ENCODE measurements around the gene ANAPC4.

The ANAPC4 gene

DNA sequence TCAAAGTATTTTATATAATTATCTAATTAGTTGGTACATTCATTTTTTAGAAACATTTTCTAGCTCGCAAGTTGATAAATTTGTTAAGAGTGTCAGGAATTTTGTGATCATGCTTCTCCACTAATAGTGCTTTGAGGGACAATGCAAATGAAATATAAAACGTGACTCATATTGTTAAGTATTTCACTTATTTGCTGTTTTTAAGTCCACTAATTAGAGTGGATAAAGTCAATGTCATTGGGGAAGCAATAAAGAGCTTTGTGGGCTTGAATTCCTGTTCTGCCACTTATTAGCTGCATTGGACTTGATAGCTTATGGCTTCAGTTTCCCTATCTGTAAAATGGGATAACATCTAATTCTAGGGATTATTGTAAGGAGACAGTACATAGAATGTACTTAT is 26.5 kb upstream of the ANAPC4 start:
- H3K9ac ChIP-seq (ENCODE audit: low read length): no peak overlapping the region
- no peaks in the 10 kb centered on the region for H3K9me3 ChIP-seq (ENCODE audit: low read length)
- no peak overlapping the region for H3K4me2 ChIP-seq (ENCODE audit: low read length)
- H3K27me3 ChIP-seq (ENCODE audit: insufficient read depth, low read length): no peaks in the 10 kb centered on the region
- no peak overlapping the region for H3K27ac ChIP-seq (ENCODE audit: low read depth, low read length, poor library complexity, severe bottlenecking)
- TF ChIP-seq EZH2 (IDR thresholded peaks at IDR 0.05; ENCODE audit: borderline replicate concordance, low read length): no peak
- TF ChIP-seq, protein P1, sequence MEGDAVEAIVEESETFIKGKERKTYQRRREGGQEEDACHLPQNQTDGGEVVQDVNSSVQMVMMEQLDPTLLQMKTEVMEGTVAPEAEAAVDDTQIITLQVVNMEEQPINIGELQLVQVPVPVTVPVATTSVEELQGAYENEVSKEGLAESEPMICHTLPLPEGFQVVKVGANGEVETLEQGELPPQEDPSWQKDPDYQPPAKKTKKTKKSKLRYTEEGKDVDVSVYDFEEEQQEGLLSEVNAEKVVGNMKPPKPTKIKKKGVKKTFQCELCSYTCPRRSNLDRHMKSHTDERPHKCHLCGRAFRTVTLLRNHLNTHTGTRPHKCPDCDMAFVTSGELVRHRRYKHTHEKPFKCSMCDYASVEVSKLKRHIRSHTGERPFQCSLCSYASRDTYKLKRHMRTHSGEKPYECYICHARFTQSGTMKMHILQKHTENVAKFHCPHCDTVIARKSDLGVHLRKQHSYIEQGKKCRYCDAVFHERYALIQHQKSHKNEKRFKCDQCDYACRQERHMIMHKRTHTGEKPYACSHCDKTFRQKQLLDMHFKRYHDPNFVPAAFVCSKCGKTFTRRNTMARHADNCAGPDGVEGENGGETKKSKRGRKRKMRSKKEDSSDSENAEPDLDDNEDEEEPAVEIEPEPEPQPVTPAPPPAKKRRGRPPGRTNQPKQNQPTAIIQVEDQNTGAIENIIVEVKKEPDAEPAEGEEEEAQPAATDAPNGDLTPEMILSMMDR (IDR thresholded peaks at IDR 0.05; ENCODE audit: low read length): no peak
- H2AFZ ChIP-seq (ENCODE audit: low read length): no peak overlapping the region
- H3K4me3 ChIP-seq (ENCODE audit: low read depth, low read length, poor library complexity, severe bottlenecking): no peak overlapping the region
- H3K36me3 ChIP-seq (ENCODE audit: insufficient read depth, low read length): no peaks in the 10 kb centered on the region
- H3F3A ChIP-seq (ENCODE audit: insufficient read depth, low read length): no peaks in the 10 kb centered on the region
- no peaks in the 10 kb centered on the region for H3K4me1 ChIP-seq (ENCODE audit: insufficient read depth, low read length, severe bottlenecking)
- H3K79me2 ChIP-seq (ENCODE audit: insufficient read depth, low read length): no peaks in the 10 kb centered on the region
- no peaks in the 10 kb centered on the region for H3K9me2 ChIP-seq (ENCODE audit: low read depth, low read length)
- no peaks in the 10 kb centered on the region for H4K20me1 ChIP-seq (ENCODE audit: insufficient read depth, low read length)

DNA sequence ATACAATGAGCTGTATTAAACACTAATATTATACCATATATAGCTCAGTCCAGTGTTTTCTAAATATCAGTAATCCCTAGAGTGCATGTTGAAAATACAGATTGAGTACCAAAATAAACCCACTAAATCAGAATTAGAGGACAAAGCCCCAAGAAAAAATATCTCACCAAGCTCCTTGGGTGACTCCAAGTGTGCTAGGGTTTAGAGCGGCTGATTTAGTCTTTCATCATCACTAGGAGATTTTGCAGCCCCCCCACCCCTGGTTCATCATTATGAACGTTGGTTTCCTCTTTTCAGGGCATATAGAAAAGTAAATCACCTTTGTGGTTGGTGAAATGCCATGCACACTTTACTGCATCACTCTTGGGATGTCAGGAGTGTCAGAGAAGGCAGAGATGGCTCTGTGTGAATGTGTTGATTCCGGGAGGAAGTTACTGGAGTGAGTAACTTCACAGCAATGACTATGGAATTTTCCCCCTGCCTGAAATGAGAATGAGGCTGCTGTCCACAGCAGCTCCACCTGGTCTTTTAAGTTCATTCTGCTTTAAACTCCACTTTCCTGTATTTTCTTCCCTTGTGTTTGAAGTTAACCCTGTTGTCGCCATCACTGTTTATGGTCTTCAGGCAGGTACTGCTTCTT is 25.2 kb upstream of the ANAPC4 start:
- H2AFZ ChIP-seq (ENCODE audit: low read length): no peak overlapping the region
- H3K79me2 ChIP-seq (ENCODE audit: insufficient read depth, low read length): no peaks in the 10 kb centered on the region
- no peak overlapping the region for H3K9ac ChIP-seq (ENCODE audit: low read length)
- no peaks in the 10 kb centered on the region for H3K4me1 ChIP-seq (ENCODE audit: insufficient read depth, low read length, severe bottlenecking)
- no peak for TF ChIP-seq EZH2 (IDR thresholded peaks at IDR 0.05; ENCODE audit: borderline replicate concordance, low read length)
- TF ChIP-seq, protein P1 (IDR thresholded peaks at IDR 0.05; ENCODE audit: low read length): no peak
- no peaks in the 10 kb centered on the region for H3F3A ChIP-seq (ENCODE audit: insufficient read depth, low read length)
- H3K9me2 ChIP-seq (ENCODE audit: low read depth, low read length): no peaks in the 10 kb centered on the region
- H4K20me1 ChIP-seq (ENCODE audit: insufficient read depth, low read length): no peaks in the 10 kb centered on the region
- H3K4me3 ChIP-seq (ENCODE audit: low read depth, low read length, poor library complexity, severe bottlenecking): no peak overlapping the region
- no peaks in the 10 kb centered on the region for H3K36me3 ChIP-seq (ENCODE audit: insufficient read depth, low read length)
- H3K4me2 ChIP-seq (ENCODE audit: low read length): no peak overlapping the region
- H3K9me3 ChIP-seq (ENCODE audit: low read length): no peaks in the 10 kb centered on the region
- H3K27ac ChIP-seq (ENCODE audit: low read depth, low read length, poor library complexity, severe bottlenecking): no peak overlapping the region
- H3K27me3 ChIP-seq (ENCODE audit: insufficient read depth, low read length): no peaks in the 10 kb centered on the region

DNA sequence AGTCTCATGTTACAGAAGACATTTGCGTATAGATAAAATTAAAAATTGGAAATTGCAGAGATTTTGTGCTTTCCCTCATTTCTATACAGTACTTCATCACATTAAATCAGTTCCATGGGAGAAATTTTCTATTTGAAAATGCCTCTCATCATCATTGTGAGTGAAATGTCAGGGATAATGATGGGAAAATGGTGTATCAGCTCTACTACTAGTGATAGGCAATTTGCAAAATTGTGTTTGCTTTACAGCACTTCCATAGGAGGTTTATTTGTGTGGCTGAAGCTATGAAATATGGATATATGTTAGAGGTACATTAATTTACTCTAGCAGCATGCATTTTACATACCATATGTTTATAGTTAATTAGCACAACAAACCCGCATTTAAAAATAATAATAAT is 21.0 kb upstream of the ANAPC4 start:
- H3K9me2 ChIP-seq (ENCODE audit: low read depth, low read length): no peaks in the 10 kb centered on the region
- H3K9me3 ChIP-seq (ENCODE audit: low read length): no peaks in the 10 kb centered on the region
- H3K4me3 ChIP-seq (ENCODE audit: low read depth, low read length, poor library complexity, severe bottlenecking): no peak overlapping the region
- no peak overlapping the region for H3K9ac ChIP-seq (ENCODE audit: low read length)
- no peaks in the 10 kb centered on the region for H3K4me1 ChIP-seq (ENCODE audit: insufficient read depth, low read length, severe bottlenecking)
- no peaks in the 10 kb centered on the region for H3K27me3 ChIP-seq (ENCODE audit: insufficient read depth, low read length)
- no peak overlapping the region for H3K4me2 ChIP-seq (ENCODE audit: low read length)
- no peaks in the 10 kb centered on the region; the same call in 1 of the 2 replicates for H3K36me3 ChIP-seq (ENCODE audit: insufficient read depth, low read length)
- no peaks in the 10 kb centered on the region for H3K79me2 ChIP-seq (ENCODE audit: insufficient read depth, low read length)
- H3K27ac ChIP-seq (ENCODE audit: low read depth, low read length, poor library complexity, severe bottlenecking): no peak overlapping the region
- H4K20me1 ChIP-seq (ENCODE audit: insufficient read depth, low read length): no peaks in the 10 kb centered on the region
- no peaks in the 10 kb centered on the region for H3F3A ChIP-seq (ENCODE audit: insufficient read depth, low read length)
- H2AFZ ChIP-seq (ENCODE audit: low read length): no peak overlapping the region
- TF ChIP-seq, protein P1 (IDR thresholded peaks at IDR 0.05; ENCODE audit: low read length): no peak
- TF ChIP-seq EZH2 (IDR thresholded peaks at IDR 0.05; ENCODE audit: borderline replicate concordance, low read length): no peak

Data from OCI-LY1 (cell line).